Measurements from ENCODE around the gene XIRP2. TPM values are rescaled to one million over a fixed set of nuclear protein-coding genes. Genes with fewer than 3 reads are reported as not detected.
"Not testable (repeated sequence)": the region's sequence is repeated elsewhere in the genome, so short reads cannot be mapped to it uniquely, and the experiment has no call there.

The XIRP2 gene
- total RNA-seq, 1 experiment from 2014 or later = not detected

DNA sequence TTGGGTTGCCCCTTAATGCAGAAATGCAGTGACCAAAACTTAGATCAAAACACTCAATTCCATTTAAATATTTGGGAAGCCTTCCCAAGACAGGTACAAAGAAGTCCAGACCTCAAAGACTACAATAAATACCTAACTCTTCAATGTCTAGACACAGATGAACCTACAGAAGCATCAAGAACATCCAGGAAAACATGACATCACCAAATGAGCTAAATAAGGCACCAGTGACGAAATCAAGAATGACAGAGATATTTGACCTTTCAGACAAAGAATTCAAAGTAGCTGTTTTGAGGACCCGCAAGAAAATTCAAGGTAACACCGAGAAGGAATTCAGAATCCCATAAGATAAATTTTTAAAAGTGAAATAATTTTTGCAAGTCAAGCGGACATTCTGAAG, 140.2 kb downstream of the XIRP2 start:
- H3K9ac ChIP-seq (ENCODE audit: low read length) = no peak overlapping the region
- POLR2A ChIA-PET = no interaction called here
- RAD21 ChIA-PET (ENCODE audit: low non-redundant PET in 1 of 2, low total read pairs in 2 of 2, uncharacterized antibody in 2 of 2, unreplicated experiment in 2 of 2) = no interaction called here
- no peak overlapping the region for H3K4me2 ChIP-seq (ENCODE audit: low read length)
- no peaks in the 10 kb centered on the region for H3K27me3 ChIP-seq (ENCODE audit: insufficient read depth, low read length)
- no peak overlapping the region for H3K4me3 ChIP-seq (replicated peaks in 1 of 2; ENCODE audit: low read depth in 1 of 2, low read length in 2 of 2)
- no peaks in the 10 kb centered on the region for H3K4me1 ChIP-seq (ENCODE audit: control insufficient read depth in 1 of 2, insufficient read depth in 2 of 2, low read length in 2 of 2)
- H4K20me1 ChIP-seq (ENCODE audit: insufficient read depth) = no peaks in the 10 kb centered on the region
- CTCF ChIA-PET = no interaction called here
- TF ChIP-seq JUND (IDR thresholded peaks at IDR 0.05) (no peak), ZFX (IDR thresholded peaks at IDR 0.05) (no peak), EZH2phosphoT487 (IDR thresholded peaks at IDR 0.05; ENCODE audit: borderline replicate concordance) (no peak), SIN3A (IDR thresholded peaks at IDR 0.05; ENCODE audit: low read depth) (no peak), ZNF274 (IDR thresholded peaks at IDR 0.05; ENCODE audit: low read depth, low read length) (no peak), SP1 (IDR thresholded peaks at IDR 0.05; ENCODE audit: low read depth) (no peak), ELF1 (IDR thresholded peaks at IDR 0.05; ENCODE audit: borderline replicate concordance, low read depth) (no peak), POLR2A (IDR thresholded peaks at IDR 0.05; ENCODE audit: borderline replicate concordance, extremely low read depth, insufficient read depth, insufficient read length) (no peak), EGR1 (IDR thresholded peaks at IDR 0.05; ENCODE audit: low read depth) (no peak), ZBTB33 (IDR thresholded peaks at IDR 0.05; ENCODE audit: extremely low read depth, insufficient replicate concordance, low read length) (no peak), SRF (IDR thresholded peaks at IDR 0.05; ENCODE audit: low read depth) (no peak)
- TF ChIP-seq, protein P1, sequence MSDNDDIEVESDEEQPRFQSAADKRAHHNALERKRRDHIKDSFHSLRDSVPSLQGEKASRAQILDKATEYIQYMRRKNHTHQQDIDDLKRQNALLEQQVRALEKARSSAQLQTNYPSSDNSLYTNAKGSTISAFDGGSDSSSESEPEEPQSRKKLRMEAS (IDR thresholded peaks at IDR 0.05) = no peak
- TF ChIP-seq, protein P2, sequence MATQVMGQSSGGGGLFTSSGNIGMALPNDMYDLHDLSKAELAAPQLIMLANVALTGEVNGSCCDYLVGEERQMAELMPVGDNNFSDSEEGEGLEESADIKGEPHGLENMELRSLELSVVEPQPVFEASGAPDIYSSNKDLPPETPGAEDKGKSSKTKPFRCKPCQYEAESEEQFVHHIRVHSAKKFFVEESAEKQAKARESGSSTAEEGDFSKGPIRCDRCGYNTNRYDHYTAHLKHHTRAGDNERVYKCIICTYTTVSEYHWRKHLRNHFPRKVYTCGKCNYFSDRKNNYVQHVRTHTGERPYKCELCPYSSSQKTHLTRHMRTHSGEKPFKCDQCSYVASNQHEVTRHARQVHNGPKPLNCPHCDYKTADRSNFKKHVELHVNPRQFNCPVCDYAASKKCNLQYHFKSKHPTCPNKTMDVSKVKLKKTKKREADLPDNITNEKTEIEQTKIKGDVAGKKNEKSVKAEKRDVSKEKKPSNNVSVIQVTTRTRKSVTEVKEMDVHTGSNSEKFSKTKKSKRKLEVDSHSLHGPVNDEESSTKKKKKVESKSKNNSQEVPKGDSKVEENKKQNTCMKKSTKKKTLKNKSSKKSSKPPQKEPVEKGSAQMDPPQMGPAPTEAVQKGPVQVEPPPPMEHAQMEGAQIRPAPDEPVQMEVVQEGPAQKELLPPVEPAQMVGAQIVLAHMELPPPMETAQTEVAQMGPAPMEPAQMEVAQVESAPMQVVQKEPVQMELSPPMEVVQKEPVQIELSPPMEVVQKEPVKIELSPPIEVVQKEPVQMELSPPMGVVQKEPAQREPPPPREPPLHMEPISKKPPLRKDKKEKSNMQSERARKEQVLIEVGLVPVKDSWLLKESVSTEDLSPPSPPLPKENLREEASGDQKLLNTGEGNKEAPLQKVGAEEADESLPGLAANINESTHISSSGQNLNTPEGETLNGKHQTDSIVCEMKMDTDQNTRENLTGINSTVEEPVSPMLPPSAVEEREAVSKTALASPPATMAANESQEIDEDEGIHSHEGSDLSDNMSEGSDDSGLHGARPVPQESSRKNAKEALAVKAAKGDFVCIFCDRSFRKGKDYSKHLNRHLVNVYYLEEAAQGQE (IDR thresholded peaks at IDR 0.05; ENCODE audit: low read depth) = no peak
- intact Hi-C loops (cut with micrococcal nuclease) = loop anchor here (10.0 kb wide), 1 partner anchor 64 kb away; no protein-coding TSS in a partner anchor
- no TSS peak for BruUV-seq (replicated peaks)
- ATAC-seq (no peak), DNase-seq (ENCODE audit: low read depth, low spot score) (no peak)
- no peaks in the 10 kb centered on the region for H3K9me2 ChIP-seq (ENCODE audit: insufficient read depth)
- no peaks in the 10 kb centered on the region for H3K79me2 ChIP-seq (ENCODE audit: insufficient read depth, low read length)
- no peak overlapping the region for H2AFZ ChIP-seq (ENCODE audit: low read depth, low read length, poor library complexity, severe bottlenecking)
- no peak overlapping the region for H3K27ac ChIP-seq (ENCODE audit: low read depth, low read length)
- H3K36me3 ChIP-seq (ENCODE audit: control insufficient read depth in 1 of 2, insufficient read depth in 2 of 2, low read length in 2 of 2) = no peaks in the 10 kb centered on the region
- H3K9me3 ChIP-seq (ENCODE audit: control insufficient read depth in 1 of 2, insufficient read depth in 1 of 2, low read depth in 1 of 2, low read length in 2 of 2) = no peaks in the 10 kb centered on the region

- POLR2A ChIA-PET; RAD21 ChIA-PET (ENCODE audit: low non-redundant PET in 1 of 2, low total read pairs in 2 of 2, uncharacterized antibody in 2 of 2, unreplicated experiment in 2 of 2); H3K4me1 ChIP-seq (ENCODE audit: control insufficient read depth in 1 of 2, insufficient read depth in 2 of 2, low read length in 2 of 2); H3K4me2 ChIP-seq (ENCODE audit: low read length); H4K20me1 ChIP-seq (ENCODE audit: insufficient read depth); H3K9me2 ChIP-seq (ENCODE audit: insufficient read depth); H3K27me3 ChIP-seq (ENCODE audit: insufficient read depth, low read length); CTCF ChIA-PET; H3K79me2 ChIP-seq (ENCODE audit: insufficient read depth, low read length); H2AFZ ChIP-seq (ENCODE audit: low read depth, low read length, poor library complexity, severe bottlenecking); H3K27ac ChIP-seq (ENCODE audit: low read depth, low read length); H3K4me3 ChIP-seq (replicated peaks in 1 of 2; ENCODE audit: low read depth in 1 of 2, low read length in 2 of 2); H3K36me3 ChIP-seq (ENCODE audit: control insufficient read depth in 1 of 2, insufficient read depth in 2 of 2, low read length in 2 of 2); H3K9ac ChIP-seq (ENCODE audit: low read length); ATAC-seq; DNase-seq (ENCODE audit: low read depth, low spot score); intact Hi-C loops (cut with micrococcal nuclease); H3K9me3 ChIP-seq (ENCODE audit: control insufficient read depth in 1 of 2, insufficient read depth in 1 of 2, low read depth in 1 of 2, low read length in 2 of 2); BruUV-seq (replicated peaks): not testable (repeated sequence)
Measured at GRCh38 chr2:167034976-167035375, 146.7 kb downstream of the XIRP2 start.
